Measurements from ENCODE around the gene CALU. TPM values are rescaled to one million over a fixed set of nuclear protein-coding genes. Genes with fewer than 3 reads are reported as not detected.

Gene CALU
- total RNA-seq, 2 experiments from 2014 or later: 30.9 to 33.1 TPM

DNA sequence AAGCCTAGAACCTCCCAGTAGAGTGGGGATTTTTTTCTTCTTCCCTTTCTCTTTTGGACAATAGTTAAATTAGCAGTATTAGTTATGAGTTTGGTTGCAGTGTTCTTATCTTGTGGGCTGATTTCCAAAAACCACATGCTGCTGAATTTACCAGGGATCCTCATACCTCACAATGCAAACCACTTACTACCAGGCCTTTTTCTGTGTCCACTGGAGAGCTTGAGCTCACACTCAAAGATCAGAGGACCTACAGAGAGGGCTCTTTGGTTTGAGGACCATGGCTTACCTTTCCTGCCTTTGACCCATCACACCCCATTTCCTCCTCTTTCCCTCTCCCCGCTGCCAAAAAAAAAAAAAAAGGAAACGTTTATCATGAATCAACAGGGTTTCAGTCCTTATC, 31.1 kb downstream of the CALU start:
- Mint-ChIP-seq H3K4me1 (ENCODE audit: low read depth) (no peaks in the 10 kb centered on the region), H3K36me3 (ENCODE audit: low read depth) (peaks cover 53% of the 10 kb centered on the region), H3K9me3 (no peaks in the 10 kb centered on the region), H3K4me3 (no peak overlapping the region), H3K27me3 (no peaks in the 10 kb centered on the region), H3K27ac (no peak overlapping the region)
- POLR2A ChIA-PET: interaction anchor here (2.1 kb wide), 1 partner anchor 29 kb away, joined by 5 read pairs; no protein-coding TSS in a partner anchor
- ATAC-seq (no peak), DNase-seq (no peak)
- CTCF ChIA-PET: interaction anchor here (0.8 to 1.0 kb wide), 2 partner anchors 113 kb away, joined by 3 read pairs; no protein-coding TSS in a partner anchor
- TF ChIP-seq, protein P1, sequence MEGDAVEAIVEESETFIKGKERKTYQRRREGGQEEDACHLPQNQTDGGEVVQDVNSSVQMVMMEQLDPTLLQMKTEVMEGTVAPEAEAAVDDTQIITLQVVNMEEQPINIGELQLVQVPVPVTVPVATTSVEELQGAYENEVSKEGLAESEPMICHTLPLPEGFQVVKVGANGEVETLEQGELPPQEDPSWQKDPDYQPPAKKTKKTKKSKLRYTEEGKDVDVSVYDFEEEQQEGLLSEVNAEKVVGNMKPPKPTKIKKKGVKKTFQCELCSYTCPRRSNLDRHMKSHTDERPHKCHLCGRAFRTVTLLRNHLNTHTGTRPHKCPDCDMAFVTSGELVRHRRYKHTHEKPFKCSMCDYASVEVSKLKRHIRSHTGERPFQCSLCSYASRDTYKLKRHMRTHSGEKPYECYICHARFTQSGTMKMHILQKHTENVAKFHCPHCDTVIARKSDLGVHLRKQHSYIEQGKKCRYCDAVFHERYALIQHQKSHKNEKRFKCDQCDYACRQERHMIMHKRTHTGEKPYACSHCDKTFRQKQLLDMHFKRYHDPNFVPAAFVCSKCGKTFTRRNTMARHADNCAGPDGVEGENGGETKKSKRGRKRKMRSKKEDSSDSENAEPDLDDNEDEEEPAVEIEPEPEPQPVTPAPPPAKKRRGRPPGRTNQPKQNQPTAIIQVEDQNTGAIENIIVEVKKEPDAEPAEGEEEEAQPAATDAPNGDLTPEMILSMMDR (IDR thresholded peaks at IDR 0.05): no peak
- intact Hi-C loops (cut with micrococcal nuclease): no loop called here

DNA sequence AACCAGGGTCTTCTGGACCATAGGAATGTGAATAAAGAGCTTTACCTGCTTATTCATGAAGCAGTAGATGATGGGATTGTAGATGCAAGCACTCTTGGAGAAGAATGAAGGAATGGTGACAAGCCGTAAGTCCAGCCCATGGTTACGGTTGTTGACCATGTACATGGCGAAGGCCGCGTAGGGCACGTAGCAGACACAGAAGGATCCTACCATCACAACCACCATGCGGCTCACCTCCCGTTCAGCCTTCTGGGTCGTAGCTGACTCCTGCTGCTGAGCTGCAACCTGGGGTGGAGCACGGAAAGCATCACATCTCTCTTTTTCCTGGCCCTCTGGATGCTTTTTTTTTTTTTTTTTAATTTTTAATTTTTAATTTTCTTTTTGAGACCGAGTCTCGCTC, 34.4 kb downstream of the CALU start:
- Mint-ChIP-seq H3K36me3 (ENCODE audit: low read depth) (peaks cover 47% of the 10 kb centered on the region), H3K27me3 (no peaks in the 10 kb centered on the region), H3K4me3 (no peak overlapping the region), H3K4me1 (ENCODE audit: low read depth) (peaks cover 12% of the 10 kb centered on the region), H3K9me3 (peaks cover 15% of the 10 kb centered on the region), H3K27ac (no peak overlapping the region)
- intact Hi-C loops (cut with micrococcal nuclease): no loop called here
- DNase-seq: no peak
- TF ChIP-seq, protein P1 (IDR thresholded peaks at IDR 0.05): no peak
- ChIA-PET CTCF (no interaction called here), POLR2A (no interaction called here)
- no peak for ATAC-seq

DNA sequence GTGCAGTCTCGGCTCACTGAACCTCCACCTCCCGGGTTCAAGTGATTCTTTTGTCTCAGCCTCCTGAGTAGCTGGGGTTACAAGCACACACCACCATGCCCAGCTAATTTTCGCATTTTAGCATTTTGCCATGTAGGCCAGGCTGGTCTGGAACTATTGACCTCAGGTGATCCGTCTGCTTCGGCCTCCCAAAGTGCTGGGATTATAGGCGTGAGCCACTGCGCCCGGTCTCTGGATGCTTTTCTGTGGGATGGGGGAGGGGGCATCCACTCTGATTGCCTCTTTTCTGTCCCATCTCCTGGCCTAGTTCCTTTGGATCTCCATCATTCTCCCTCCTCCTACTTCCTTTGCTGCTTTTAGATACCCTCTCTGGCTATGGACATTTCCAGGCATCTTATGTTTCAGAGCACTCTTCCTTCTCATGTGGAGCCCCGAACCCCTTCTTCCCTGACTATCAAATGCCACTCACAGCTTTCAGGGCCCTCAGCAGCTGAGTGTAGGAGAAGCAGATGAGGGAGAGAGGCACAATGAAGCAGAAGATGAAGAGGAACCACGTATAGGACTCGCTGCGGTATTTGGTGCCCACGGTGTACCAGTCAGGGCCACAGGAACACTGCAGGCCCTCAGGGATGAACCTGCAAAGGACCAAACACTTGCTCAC, 35.0 kb downstream of the CALU start:
- POLR2A ChIA-PET: interaction anchor here (0.6 kb wide), 1 partner anchor 36 kb away, joined by 3 read pairs; no protein-coding TSS in a partner anchor
- DNase-seq: no peak
- H3K4me3 Mint-ChIP-seq: no peak overlapping the region
- H3K27me3 Mint-ChIP-seq: no peaks in the 10 kb centered on the region
- no peak for ATAC-seq
- CTCF ChIA-PET: no interaction called here
- TF ChIP-seq, protein P1 (IDR thresholded peaks at IDR 0.05): no peak
- intact Hi-C loops (cut with micrococcal nuclease): no loop called here
- H3K36me3 Mint-ChIP-seq (ENCODE audit: low read depth): peaks cover 42% of the 10 kb centered on the region
- H3K4me1 Mint-ChIP-seq (ENCODE audit: low read depth): peaks cover 12% of the 10 kb centered on the region
- no peak overlapping the region for H3K27ac Mint-ChIP-seq
- H3K9me3 Mint-ChIP-seq: peaks cover 15% of the 10 kb centered on the region

DNA sequence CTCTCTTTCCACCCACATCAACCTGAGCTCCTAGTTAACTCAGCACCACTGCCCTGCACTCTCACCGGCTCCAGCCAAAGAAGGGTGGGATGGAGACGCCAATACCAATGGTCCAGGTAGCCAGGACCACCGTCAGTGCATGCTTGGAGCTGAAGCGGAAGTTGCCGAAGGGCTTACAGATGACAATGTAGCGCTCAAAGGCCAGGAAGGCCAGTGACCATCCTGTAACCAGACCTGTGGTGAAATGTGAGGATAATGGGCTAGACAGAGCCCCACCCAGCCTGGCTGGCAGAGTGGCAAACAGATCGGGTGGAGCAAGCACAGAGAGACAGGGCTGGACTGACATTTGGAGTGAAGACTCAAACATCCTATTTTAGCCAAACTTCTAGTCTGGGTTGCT, 35.8 kb downstream of the CALU start:
- Mint-ChIP-seq H3K27ac (no peak overlapping the region), H3K9me3 (peaks cover 15% of the 10 kb centered on the region), H3K27me3 (no peaks in the 10 kb centered on the region), H3K4me1 (ENCODE audit: low read depth) (peaks cover 12% of the 10 kb centered on the region), H3K36me3 (ENCODE audit: low read depth) (peaks cover 37% of the 10 kb centered on the region), H3K4me3 (no peak overlapping the region)
- ATAC-seq: no peak
- TF ChIP-seq, protein P1 (IDR thresholded peaks at IDR 0.05): no peak
- ChIA-PET POLR2A (interaction anchor here (0.6 kb wide), 1 partner anchor 36 kb away, joined by 3 read pairs; no protein-coding TSS in a partner anchor), CTCF (no interaction called here)
- intact Hi-C loops (cut with micrococcal nuclease): no loop called here
- DNase-seq: no peak

DNA sequence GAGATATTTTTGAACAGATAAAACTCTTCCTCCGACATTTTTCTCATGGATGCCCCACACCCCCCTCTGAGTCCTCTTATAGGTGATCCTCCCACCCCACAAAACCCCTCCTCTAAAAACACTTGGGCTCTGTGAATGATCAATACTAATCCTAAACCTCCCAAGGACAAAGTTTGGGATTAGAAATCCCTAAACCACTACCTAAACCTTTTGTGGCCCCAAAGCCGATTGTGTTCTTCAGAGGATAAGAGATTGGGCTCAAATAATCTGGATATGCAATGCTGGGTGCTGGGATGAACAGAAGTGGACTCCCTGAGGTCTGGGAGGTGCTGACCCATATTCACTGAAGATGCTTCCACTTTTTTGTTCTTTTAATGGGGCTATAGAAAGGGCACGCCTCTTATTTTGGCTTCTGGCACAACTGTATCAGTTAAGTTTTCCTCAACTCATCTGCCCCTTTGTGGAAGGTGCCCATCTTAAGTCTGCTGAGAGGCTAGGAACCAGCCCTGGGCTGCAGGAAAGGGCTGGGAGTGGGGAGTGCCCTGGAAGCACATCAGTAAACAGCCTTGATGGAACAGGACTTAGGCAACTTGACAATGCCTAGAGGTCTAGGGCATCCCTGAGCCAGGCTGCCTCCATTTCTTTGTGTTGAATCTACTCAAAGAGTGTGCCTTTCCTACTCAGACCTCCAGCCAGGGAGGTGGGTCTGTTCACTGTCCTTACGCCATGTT, 36.8 kb downstream of the CALU start, which contains the start of gene OPN1SW:
OPN1SW (minus strand) TSS at position 51 of the 731 bp plus-strand sequence; CDS start at position 38, 13 bp downstream.
- no peak for DNase-seq
- Mint-ChIP-seq H3K36me3 (ENCODE audit: low read depth) (peaks cover 34% of the 10 kb centered on the region), H3K27me3 (no peaks in the 10 kb centered on the region), H3K27ac (no peak within 1 kb of the TSS), H3K4me3 (no peak within 1 kb of the TSS), H3K4me1 (ENCODE audit: low read depth) (peaks cover 12% of the 10 kb centered on the region), H3K9me3 (peaks cover 15% of the 10 kb centered on the region)
- TF ChIP-seq, protein P1 (IDR thresholded peaks at IDR 0.05): no peak
- CTCF ChIA-PET: no interaction called here
- POLR2A ChIA-PET: interaction anchor here (1.3 kb wide), 1 partner anchor 36 kb away, joined by 3 read pairs; the partner anchor contains the start of gene CALU
- ATAC-seq: no peak
- intact Hi-C loops (cut with micrococcal nuclease): no loop called here
